Measurements from ENCODE around the gene CSRP2. TPM values are rescaled to one million over a fixed set of nuclear protein-coding genes. Genes with fewer than 3 reads are reported as not detected.

CSRP2 gene
- total and polyA plus RNA-seq, 2 of the 13 experiments (the other 11 are each of a cell fraction or from before 2014, with no cell fraction given) = 7.2 to 8.0 TPM

DNA sequence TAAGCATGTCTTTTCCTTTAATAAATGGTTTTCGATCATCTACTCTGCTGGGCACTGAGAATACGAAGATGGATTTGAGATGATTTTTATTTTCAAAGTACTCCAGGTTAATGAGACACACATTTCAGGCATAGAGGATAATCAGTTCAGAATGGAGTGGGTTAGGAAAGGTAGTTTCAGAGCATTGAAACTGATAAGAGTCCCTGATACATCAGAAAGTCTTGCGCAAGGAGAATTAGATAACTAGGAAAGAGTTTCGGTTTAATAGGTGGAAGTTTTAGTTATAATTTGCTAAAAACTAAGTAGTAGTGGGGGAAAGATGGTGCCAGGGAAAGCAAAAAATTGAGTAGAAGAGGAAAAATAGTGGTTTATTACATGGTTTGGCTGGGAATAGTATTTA, 64.8 kb downstream of the CSRP2 start:
- Histone ChIP-seq H3K36me3 (replicated peaks in 1 of 2; ENCODE audit: control insufficient read depth in 1 of 2, insufficient read depth in 2 of 2, low read length in 2 of 2) (peaks cover 2 to 32% of the 10 kb centered on the region in 2 experiments; a peak in 2 of 5 replicates), H3K9ac (ENCODE audit: insufficient read depth, low read depth, low read length) (no peak overlapping the region), H2AFZ (ENCODE audit: low read length) (no peak overlapping the region), H4K20me1 (ENCODE audit: insufficient read depth, low read length) (no peaks in the 10 kb centered on the region), H3K27me3 (ENCODE audit: control insufficient read depth in 1 of 2, insufficient read depth in 2 of 2, low read length in 2 of 2) (no peaks in the 10 kb centered on the region), H3K4me2 (ENCODE audit: low read depth, low read length) (no peak overlapping the region), H3K4me3 (replicated peaks in 1 of 3; ENCODE audit: insufficient read depth in 1 of 3, low read depth in 2 of 3, low read length in 3 of 3) (no peak overlapping the region), H3K4me1 (ENCODE audit: insufficient read depth, low read length) (no peaks in the 10 kb centered on the region), H3K9me3 (ENCODE audit: low read length) (no peaks in the 10 kb centered on the region), H3K79me2 (ENCODE audit: insufficient read depth, low read length) (no peaks in the 10 kb centered on the region), H3K27ac (ENCODE audit: extremely low read length, insufficient read depth, low read length) (no peak overlapping the region)
- FAIRE-seq (no peak), ATAC-seq (no peak), DNase-seq (ENCODE audit: low spot score) (no peak)
- ChIA-PET POLR2A (no interaction called here), CTCF (ENCODE audit: low intra/inter-chr PET ratio, low total read pairs) (no interaction called here)
- 97% methylated on average over 4 of the region's 4 CpGs for WGBS (ENCODE audit: low lambda C conversion rate)
- intact Hi-C loops (cut with micrococcal nuclease; ENCODE audit: unreplicated experiment) (no loop called here), in situ Hi-C loops (cut with HindIII; ENCODE audit: extremely low pct_ligation_motif_present, low pct_unique_long_range_greater_than_20kb) (no loop called here)
- TF ChIP-seq EED (CRISPR knock-in tag; IDR thresholded peaks at IDR 0.05) (no peak), CEBPB (IDR thresholded peaks at IDR 0.05; ENCODE audit: borderline replicate concordance, low read depth, low read length) (peak; percentile 39; the same call in 1 of the 2 replicates)
- no TSS peak for BruUV-seq (replicated peaks)

GRCh38 chr12:76813265-76813664, 65.6 kb downstream of the CSRP2 start:
- no peaks in the 10 kb centered on the region for H3K79me2 ChIP-seq (ENCODE audit: insufficient read depth, low read length)
- CTCF ChIA-PET (ENCODE audit: low intra/inter-chr PET ratio, low total read pairs) = no interaction called here
- H3K4me3 ChIP-seq (replicated peaks in 1 of 3; ENCODE audit: insufficient read depth in 1 of 3, low read depth in 2 of 3, low read length in 3 of 3) = no peak overlapping the region
- BruUV-seq (replicated peaks) = no TSS peak
- H3K9ac ChIP-seq (ENCODE audit: insufficient read depth, low read depth, low read length) = no peak overlapping the region
- ATAC-seq (no peak), FAIRE-seq (no peak), DNase-seq (ENCODE audit: low spot score) (no peak)
- no peaks in the 10 kb centered on the region for H3K27me3 ChIP-seq (ENCODE audit: control insufficient read depth in 1 of 2, insufficient read depth in 2 of 2, low read length in 2 of 2)
- H2AFZ ChIP-seq (ENCODE audit: low read length) = no peak overlapping the region
- POLR2A ChIA-PET = no interaction called here
- intact Hi-C loops (cut with micrococcal nuclease; ENCODE audit: unreplicated experiment) = no loop called here
- no peak overlapping the region for H3K4me2 ChIP-seq (ENCODE audit: low read depth, low read length)
- no peaks in the 10 kb centered on the region for H3K4me1 ChIP-seq (ENCODE audit: insufficient read depth, low read length)
- no peaks in the 10 kb centered on the region for H3K9me3 ChIP-seq (ENCODE audit: low read length)
- peaks cover 2 to 33% of the 10 kb centered on the region in 2 experiments; a peak in 3 of 5 replicates for H3K36me3 ChIP-seq (replicated peaks in 1 of 2; ENCODE audit: control insufficient read depth in 1 of 2, insufficient read depth in 2 of 2, low read length in 2 of 2)
- no peak overlapping the region for H3K27ac ChIP-seq (ENCODE audit: extremely low read length, insufficient read depth, low read length)
- no peaks in the 10 kb centered on the region for H4K20me1 ChIP-seq (ENCODE audit: insufficient read depth, low read length)
- in situ Hi-C loops (cut with HindIII; ENCODE audit: extremely low pct_ligation_motif_present, low pct_unique_long_range_greater_than_20kb) = no loop called here
- TF ChIP-seq IRF2 (CRISPR knock-in tag; IDR thresholded peaks at IDR 0.05) (no peak), SETDB1 (CRISPR knock-in tag; IDR thresholded peaks at IDR 0.05; ENCODE audit: borderline replicate concordance) (no peak), ZNF652 (CRISPR knock-in tag; IDR thresholded peaks at IDR 0.05; ENCODE audit: borderline replicate concordance, low read depth) (no peak), FOSL2 (CRISPR knock-in tag; IDR thresholded peaks at IDR 0.05) (no peak), ZNF614 (CRISPR knock-in tag; IDR thresholded peaks at IDR 0.05; ENCODE audit: borderline replicate concordance) (no peak), MTF1 (CRISPR knock-in tag; IDR thresholded peaks at IDR 0.05) (no peak), ZNF512 (CRISPR knock-in tag; IDR thresholded peaks at IDR 0.05) (no peak), MEIS1 (CRISPR knock-in tag; IDR thresholded peaks at IDR 0.05; ENCODE audit: borderline replicate concordance) (no peak), ZNF777 (CRISPR knock-in tag; IDR thresholded peaks at IDR 0.05) (no peak), HOMEZ (CRISPR knock-in tag; IDR thresholded peaks at IDR 0.05; ENCODE audit: low read depth) (no peak), ZMYM2 (CRISPR knock-in tag; IDR thresholded peaks at IDR 0.05) (no peak)
- TF ChIP-seq, protein P1, sequence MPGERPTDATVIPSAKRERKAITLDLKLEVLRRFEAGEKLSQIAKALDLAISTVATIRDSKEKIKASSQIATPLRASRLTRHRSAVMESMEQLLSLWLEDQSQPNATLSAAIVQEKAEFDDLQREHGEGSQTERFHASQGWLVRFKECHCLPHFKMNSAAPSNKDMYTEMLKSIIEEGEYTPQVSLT (CRISPR knock-in tag; IDR thresholded peaks at IDR 0.05; ENCODE audit: borderline replicate concordance, low read depth) = no peak
- TF ChIP-seq, protein P2, sequence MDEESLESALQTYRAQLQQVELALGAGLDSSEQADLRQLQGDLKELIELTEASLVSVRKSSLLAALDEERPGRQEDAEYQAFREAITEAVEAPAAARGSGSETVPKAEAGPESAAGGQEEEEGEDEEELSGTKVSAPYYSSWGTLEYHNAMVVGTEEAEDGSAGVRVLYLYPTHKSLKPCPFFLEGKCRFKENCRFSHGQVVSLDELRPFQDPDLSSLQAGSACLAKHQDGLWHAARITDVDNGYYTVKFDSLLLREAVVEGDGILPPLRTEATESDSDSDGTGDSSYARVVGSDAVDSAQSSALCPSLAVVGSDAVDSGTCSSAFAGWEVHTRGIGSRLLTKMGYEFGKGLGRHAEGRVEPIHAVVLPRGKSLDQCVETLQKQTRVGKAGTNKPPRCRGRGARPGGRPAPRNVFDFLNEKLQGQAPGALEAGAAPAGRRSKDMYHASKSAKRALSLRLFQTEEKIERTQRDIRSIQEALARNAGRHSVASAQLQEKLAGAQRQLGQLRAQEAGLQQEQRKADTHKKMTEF (CRISPR knock-in tag; IDR thresholded peaks at IDR 0.05) = no peak

Measured in HepG2 (cell line).